Vagina (tissue), 2 donors: ENCODE data around the gene TMEM255B. TPM values are rescaled to one million over a fixed set of nuclear protein-coding genes. Genes with fewer than 3 reads are reported as not detected.

Source experiments
- DNase-seq, 2 donors: peaks; one replicate each; pipeline ENCODE4 v3.0.0-alpha.2; 2017; ENCODE audit errors: extremely low spot score in 2 of 2
- H3K27ac ChIP-seq: fragments of 200-600 bp; sonication (generic); one replicate; pipeline ENCODE4 v1.5.1; 2019
- H3K27me3 ChIP-seq: fragments of 200-600 bp; sonication (generic); one replicate; pipeline ENCODE4 v1.5.1; 2019
- H3K36me3 ChIP-seq, 2 donors: fragments of 200-600 bp; sonication (generic); one replicate each; pipeline ENCODE4 v1.5.1; 2017 to 2019
- H3K4me1 ChIP-seq: fragments of 200-600 bp; sonication (generic); one replicate; pipeline ENCODE4 v1.5.1; 2019
- H3K4me3 ChIP-seq, 2 donors: fragments of 200-600 bp; sonication (generic); 1 replicate in 1 of 2; 2 replicates in 1 of 2; pipeline ENCODE4 v1.5.1; 2016 to 2019
- H3K9me3 ChIP-seq: fragments of 200-600 bp; sonication (generic); one replicate; pipeline ENCODE4 v1.5.1; 2019
- CTCF ChIP-seq, 3 experiments: fragments of 450-650 bp in 2 of 3; fragments of 200-600 bp in 1 of 3; sonication (generic) in 1 of 3; IDR thresholded peaks; one replicate each; pipeline ENCODE4 v1.5.1; 2017 to 2019; ENCODE audit warnings: antibody characterized with exemption in 3 of 3, mild to moderate bottlenecking in 2 of 3, moderate library complexity in 2 of 3
- POLR2A ChIP-seq, 2 donors: fragments of 450-650 bp; IDR thresholded peaks; one replicate each; pipeline ENCODE4 v1.6.1; 2017; ENCODE audit warnings: antibody characterized with exemption in 2 of 2, mild to moderate bottlenecking in 2 of 2, moderate library complexity in 2 of 2
- POLR2AphosphoS5 ChIP-seq, 2 donors: sonication (generic); formaldehyde crosslinking; IDR thresholded peaks; one replicate each; pipeline ENCODE4 v1.9.0; 2017; ENCODE audit warnings: antibody characterized with exemption in 2 of 2, mild to moderate bottlenecking in 2 of 2, low read depth in 1 of 2; ENCODE audit not compliant: insufficient read depth in 1 of 2
- intact Hi-C: fragments of 100-400 bp; cut with DNase I; formaldehyde crosslinking; loops from one replicate; pipeline ENCODE4 v1.15.1; 2023
- total RNA-seq: library from RNA; depleted of rRNA; stranded (reverse); fragments of >200 nt; gene quantifications from one replicate; pipeline ENCODE4 v1.2.3, GENCODE V29; 2016

TMEM255B gene
- total RNA-seq, 1 donor from 2014 or later = 6.4 TPM

- intact Hi-C loops = no loop called here
- Histone ChIP-seq H3K27me3 (no peaks in the 10 kb centered on the region), H3K4me1 (no peaks in the 10 kb centered on the region), H3K36me3 (no peaks in the 10 kb centered on the region), H3K9me3 (no peaks in the 10 kb centered on the region), H3K27ac (no peak overlapping the region), H3K4me3 (no peak overlapping the region)
- TF ChIP-seq POLR2AphosphoS5 (IDR thresholded peaks at IDR 0.05; ENCODE audit: insufficient read depth in 1 of 2, low read depth in 1 of 2) = no peak
- no peak for TF ChIP-seq CTCF (IDR thresholded peaks at IDR 0.05)
- TF ChIP-seq POLR2A (IDR thresholded peaks at IDR 0.05) = no peak
- no peak for DNase-seq
Observed at GRCh38 chr13:113736258-113736731, 22.7 kb upstream of the TMEM255B start.

- H3K27ac ChIP-seq = no peak overlapping the region
- H3K9me3 ChIP-seq = no peaks in the 10 kb centered on the region
- no peaks in the 10 kb centered on the region for H3K36me3 ChIP-seq
- intact Hi-C loops = no loop called here
- H3K4me1 ChIP-seq = peaks cover 7% of the 10 kb centered on the region
- TF ChIP-seq POLR2A (IDR thresholded peaks at IDR 0.05) (no peak), CTCF (IDR thresholded peaks at IDR 0.05) (no peak), POLR2AphosphoS5 (IDR thresholded peaks at IDR 0.05; ENCODE audit: insufficient read depth in 1 of 2, low read depth in 1 of 2) (no peak)
- DNase-seq = no peak
- no peaks in the 10 kb centered on the region for H3K27me3 ChIP-seq
- H3K4me3 ChIP-seq = no peak overlapping the region
Observed at GRCh38 chr13:113737803-113738202, 21.2 kb upstream of the TMEM255B start.

- intact Hi-C loops = no loop called here
- TF ChIP-seq POLR2A (IDR thresholded peaks at IDR 0.05) (no peak), POLR2AphosphoS5 (IDR thresholded peaks at IDR 0.05; ENCODE audit: insufficient read depth in 1 of 2, low read depth in 1 of 2) (no peak)
Observed at GRCh38 chr13:113739527-113740285, 19.3 kb upstream of the TMEM255B start.

GRCh38 chr13:113740286-113740556 is 18.8 kb upstream of the TMEM255B start:
- H3K9me3 ChIP-seq = no peaks in the 10 kb centered on the region
- peaks cover 8% of the 10 kb centered on the region for H3K4me1 ChIP-seq
- no peaks in the 10 kb centered on the region for H3K27me3 ChIP-seq
- intact Hi-C loops = no loop called here
- H3K27ac ChIP-seq = no peak overlapping the region
- TF ChIP-seq POLR2A (IDR thresholded peaks at IDR 0.05) (no peak), POLR2AphosphoS5 (IDR thresholded peaks at IDR 0.05; ENCODE audit: insufficient read depth in 1 of 2, low read depth in 1 of 2) (no peak), CTCF (IDR thresholded peaks at IDR 0.05) (no peak)
- DNase-seq = no peak
- no peaks in the 10 kb centered on the region for H3K36me3 ChIP-seq
- no peak overlapping the region for H3K4me3 ChIP-seq

More at GRCh38 chr13:113739527-113740285, 19.3 kb upstream of the TMEM255B start:
- Histone ChIP-seq H3K4me1 (peaks cover 8% of the 10 kb centered on the region), H3K27me3 (no peaks in the 10 kb centered on the region), H3K4me3 (no peak overlapping the region), H3K9me3 (no peaks in the 10 kb centered on the region), H3K27ac (no peak overlapping the region), H3K36me3 (no peaks in the 10 kb centered on the region)
- DNase-seq = no peak

GRCh38 chr13:113740661-113741060 is 18.4 kb upstream of the TMEM255B start:
- no peaks in the 10 kb centered on the region for H3K27me3 ChIP-seq
- no peak for DNase-seq
- no peaks in the 10 kb centered on the region for H3K9me3 ChIP-seq
- no peaks in the 10 kb centered on the region for H3K36me3 ChIP-seq
- peaks cover 8% of the 10 kb centered on the region for H3K4me1 ChIP-seq
- intact Hi-C loops = no loop called here
- no peak overlapping the region for H3K27ac ChIP-seq
- no peak for TF ChIP-seq CTCF (IDR thresholded peaks at IDR 0.05)
- no peak for TF ChIP-seq POLR2AphosphoS5 (IDR thresholded peaks at IDR 0.05; ENCODE audit: insufficient read depth in 1 of 2, low read depth in 1 of 2)
- no peak for TF ChIP-seq POLR2A (IDR thresholded peaks at IDR 0.05)
- no peak overlapping the region for H3K4me3 ChIP-seq
